NCI-H2029 (cell line): ENCODE results near the gene ADAMTS17.
A peak's percentile ranks its signal among the peaks of the same experiment; 100 is the strongest.

Experiments used
- DNase-seq: peaks from one replicate; lab custom pipeline; 2025; lab: John Stamatoyannopoulos, UW

Gene ADAMTS17

GRCh38 chr15:100341750-100342560 is at the start of gene ADAMTS17:
Gene ADAMTS17 (minus strand): TSS chr15:100341975. CDS start chr15:100341899, 76 bp downstream.
- DNase-seq, result peak; percentile 90

- no peak for DNase-seq
These were observed 43.7 kb upstream of the ADAMTS17 start for GRCh38 chr15:100385300-100386050.

GRCh38 chr15:100384108-100384410 is 42.3 kb upstream of the ADAMTS17 start:
- DNase-seq, result no peak

GRCh38 chr15:100383302-100384107 is 41.7 kb upstream of the ADAMTS17 start:
- peak; percentile 17 for DNase-seq

GRCh38 chr15:100373942-100374341 is 32.2 kb upstream of the ADAMTS17 start:
- DNase-seq, result no peak

- no peak for DNase-seq
These were observed 31.5 kb upstream of the ADAMTS17 start for GRCh38 chr15:100373120-100373896.

GRCh38 chr15:100372739-100373119 is 31.0 kb upstream of the ADAMTS17 start:
- DNase-seq, result no peak

- DNase-seq, result no peak
These were observed 13.6 kb upstream of the ADAMTS17 start for GRCh38 chr15:100355342-100355741.

GRCh38 chr15:100353449-100353848 is 11.7 kb upstream of the ADAMTS17 start:
- DNase-seq, result no peak

- DNase-seq, result peak; percentile 38
These were observed 8.9 kb upstream of the ADAMTS17 start for GRCh38 chr15:100350434-100351226.

GRCh38 chr15:100349696-100350433 is 8.1 kb upstream of the ADAMTS17 start:
- peak; percentile 52 for DNase-seq

- no peak for DNase-seq
These were observed 7.5 kb upstream of the ADAMTS17 start for GRCh38 chr15:100349321-100349695.

GRCh38 chr15:100348578-100348977 is 6.8 kb upstream of the ADAMTS17 start:
- no peak for DNase-seq

GRCh38 chr15:100346866-100347512 is 5.2 kb upstream of the ADAMTS17 start:
- no peak for DNase-seq

- DNase-seq, result no peak
These were observed 3.7 kb upstream of the ADAMTS17 start for GRCh38 chr15:100345438-100345837.

- DNase-seq, result no peak
These were observed 1.5 kb upstream of the ADAMTS17 start for GRCh38 chr15:100343251-100343650.

GRCh38 chr15:100341239-100341749 is 481 bp downstream of the ADAMTS17 start:
- no peak for DNase-seq

- DNase-seq, result no peak
These were observed 995 bp downstream of the ADAMTS17 start for GRCh38 chr15:100340721-100341238.

- no peak for DNase-seq
These were observed 1.8 kb downstream of the ADAMTS17 start for GRCh38 chr15:100339999-100340398.
